ENCODE measurements around the gene FAM9C.
"Not testable (repeated sequence)": the region's sequence is repeated elsewhere in the genome, so short reads cannot be mapped to it uniquely, and the experiment has no call there.

The FAM9C gene

GRCh38 chrX:13044441-13044840, at the start of gene FAM9C:
Gene FAM9C (minus strand): TSS chrX:13044620. CDS start chrX:13043789, 831 bp downstream.
- no peak for DNase-seq

GRCh38 chrX:13093529-13094140, 49.2 kb upstream of the FAM9C start:
- DNase-seq: no peak

- DNase-seq: no peak
Measured at GRCh38 chrX:13092455-13092941, 48.1 kb upstream of the FAM9C start.

- no peak for DNase-seq
Measured at GRCh38 chrX:13091111-13091765, 46.8 kb upstream of the FAM9C start.

GRCh38 chrX:13090339-13091110, 46.1 kb upstream of the FAM9C start:
- DNase-seq: no peak

- DNase-seq: no peak
Measured at GRCh38 chrX:13090027-13090338, 45.6 kb upstream of the FAM9C start.

GRCh38 chrX:13088156-13088487, 43.7 kb upstream of the FAM9C start:
- DNase-seq: no peak

- no peak for DNase-seq
Measured at GRCh38 chrX:13087322-13088155, 43.1 kb upstream of the FAM9C start.

- DNase-seq: not testable (repeated sequence)
Measured at GRCh38 chrX:13086793-13087321, 42.4 kb upstream of the FAM9C start.

GRCh38 chrX:13086076-13086475, 41.7 kb upstream of the FAM9C start:
- no peak for DNase-seq

- DNase-seq: no peak
Measured at GRCh38 chrX:13085526-13085925, 41.1 kb upstream of the FAM9C start.

- no peak for DNase-seq
Measured at GRCh38 chrX:13084611-13085010, 40.2 kb upstream of the FAM9C start.

GRCh38 chrX:13083755-13084326, 39.4 kb upstream of the FAM9C start:
- DNase-seq: not testable (repeated sequence)

GRCh38 chrX:13082206-13083065, 38.0 kb upstream of the FAM9C start:
- DNase-seq: no peak

GRCh38 chrX:13081395-13082205, 37.2 kb upstream of the FAM9C start:
- no peak for DNase-seq

- DNase-seq: no peak
Measured at GRCh38 chrX:13080128-13080795, 35.8 kb upstream of the FAM9C start.

- no peak for DNase-seq
Measured at GRCh38 chrX:13078739-13079444, 34.5 kb upstream of the FAM9C start.

GRCh38 chrX:13077168-13077567, 32.7 kb upstream of the FAM9C start:
- DNase-seq: no peak

Measured in cerebellar nuclear complex (tissue), 1 donor.